Measurements from ENCODE around the gene ALOX12B.
"Not testable (repeated sequence)": the region's sequence is repeated elsewhere in the genome, so short reads cannot be mapped to it uniquely, and the experiment has no call there.

The ALOX12B gene

DNA sequence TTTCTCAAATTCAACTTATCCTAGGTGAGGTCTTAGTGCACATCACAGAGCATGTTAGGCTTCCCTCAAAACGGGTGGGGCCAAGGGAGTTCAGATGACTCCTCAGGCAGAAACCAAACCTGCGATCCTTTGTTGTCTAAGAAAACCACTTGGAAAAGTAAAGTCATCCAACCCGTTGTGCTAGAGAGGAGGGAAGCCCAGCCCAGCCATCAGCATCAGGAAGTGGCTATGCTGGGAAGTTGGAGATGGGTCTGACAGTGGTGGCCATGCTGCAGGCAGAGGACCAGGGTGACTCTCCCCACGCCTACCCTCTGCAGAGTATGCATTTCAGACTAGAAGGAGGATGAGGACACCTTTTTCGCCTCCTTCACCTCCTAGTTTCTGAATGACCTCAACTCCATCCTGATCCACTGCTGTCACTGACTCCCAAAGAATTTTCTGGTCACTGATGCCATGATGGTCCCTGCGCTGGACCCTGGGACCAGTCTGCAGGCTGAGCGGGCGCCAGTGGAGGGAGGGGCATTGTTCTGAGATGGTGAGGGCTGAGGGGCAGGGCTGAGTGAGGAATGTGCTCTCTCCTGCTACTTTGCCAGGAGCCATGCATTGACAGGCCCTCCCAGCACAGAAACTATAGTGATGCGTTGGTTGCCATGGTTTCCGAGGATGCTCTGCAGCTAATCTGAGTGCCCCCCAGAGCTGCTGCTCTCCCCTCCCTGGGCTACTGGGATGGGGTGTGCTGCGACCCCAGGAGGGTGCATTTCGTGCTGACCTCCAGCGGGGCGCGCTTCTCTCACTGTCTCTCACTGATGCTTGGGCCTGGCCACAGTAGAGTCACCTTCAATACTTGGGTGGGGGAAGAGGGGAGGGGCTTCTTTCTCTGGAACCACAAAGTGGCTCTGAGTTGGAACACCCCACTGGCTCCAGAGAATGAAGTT lies 20.4 kb downstream of the ALOX12B start:
- no peak for DNase-seq

DNA sequence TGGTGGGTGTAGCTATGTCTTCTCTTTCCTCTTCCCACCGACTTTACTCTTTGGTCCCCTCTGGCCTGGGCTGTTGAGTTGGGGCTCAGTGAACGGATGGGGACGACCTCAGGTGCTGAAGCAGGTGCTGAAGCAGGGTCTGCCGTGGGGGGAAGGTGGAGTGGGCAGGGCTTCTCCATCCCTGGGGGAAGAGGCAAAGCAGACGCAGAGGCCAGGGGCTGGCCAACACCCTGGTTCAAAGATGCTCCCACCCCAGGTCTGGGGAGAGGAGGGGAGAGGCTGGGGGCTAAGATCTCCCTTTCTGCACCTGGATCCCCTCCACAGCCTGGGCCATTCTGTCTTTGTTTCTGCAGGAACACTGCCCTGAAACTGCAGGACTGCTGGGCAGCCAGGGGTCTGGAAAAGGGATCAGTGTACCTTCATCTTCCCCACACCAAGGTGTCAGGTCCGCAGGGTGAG lies 22.9 kb downstream of the ALOX12B start:
- no peak for DNase-seq

DNA sequence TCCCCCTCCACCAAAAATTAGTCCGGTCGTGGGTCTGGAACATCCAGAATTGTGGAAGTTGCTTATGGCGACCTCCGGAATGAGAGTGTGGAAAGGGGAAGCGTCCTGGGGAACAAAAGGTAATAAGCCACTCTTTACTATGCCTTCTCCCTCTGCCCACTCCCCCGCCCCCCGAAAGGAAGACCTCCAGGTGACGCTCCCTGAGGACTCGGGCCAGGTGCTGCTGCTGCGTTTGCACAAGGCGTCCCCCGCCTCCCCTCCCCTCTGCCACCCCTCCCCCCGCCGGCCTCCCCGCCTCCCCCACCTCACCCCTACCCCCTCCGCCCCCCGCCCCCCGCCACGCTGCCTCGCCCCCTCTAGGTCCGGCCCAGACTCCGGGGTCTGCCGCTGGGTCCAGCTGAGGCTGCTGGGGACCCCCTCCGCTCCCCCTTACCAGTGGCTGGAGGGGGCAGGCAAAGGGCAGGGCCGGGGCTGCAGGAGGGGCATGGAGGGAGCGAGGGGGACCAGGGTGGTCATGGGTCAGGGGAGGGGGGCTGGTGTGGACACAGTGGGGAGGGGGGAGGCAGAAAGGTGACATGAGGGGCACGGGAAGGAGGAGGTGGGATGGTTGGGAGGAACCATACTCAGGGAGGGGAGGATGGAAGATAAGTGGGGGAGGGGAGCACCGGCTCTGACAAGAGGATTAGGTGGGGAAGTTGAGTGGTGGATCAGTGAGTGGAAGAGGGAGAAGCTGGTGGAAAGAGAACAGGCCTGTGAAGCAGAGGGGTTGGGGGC lies 23.6 kb downstream of the ALOX12B start:
- DNase-seq, result no peak

DNA sequence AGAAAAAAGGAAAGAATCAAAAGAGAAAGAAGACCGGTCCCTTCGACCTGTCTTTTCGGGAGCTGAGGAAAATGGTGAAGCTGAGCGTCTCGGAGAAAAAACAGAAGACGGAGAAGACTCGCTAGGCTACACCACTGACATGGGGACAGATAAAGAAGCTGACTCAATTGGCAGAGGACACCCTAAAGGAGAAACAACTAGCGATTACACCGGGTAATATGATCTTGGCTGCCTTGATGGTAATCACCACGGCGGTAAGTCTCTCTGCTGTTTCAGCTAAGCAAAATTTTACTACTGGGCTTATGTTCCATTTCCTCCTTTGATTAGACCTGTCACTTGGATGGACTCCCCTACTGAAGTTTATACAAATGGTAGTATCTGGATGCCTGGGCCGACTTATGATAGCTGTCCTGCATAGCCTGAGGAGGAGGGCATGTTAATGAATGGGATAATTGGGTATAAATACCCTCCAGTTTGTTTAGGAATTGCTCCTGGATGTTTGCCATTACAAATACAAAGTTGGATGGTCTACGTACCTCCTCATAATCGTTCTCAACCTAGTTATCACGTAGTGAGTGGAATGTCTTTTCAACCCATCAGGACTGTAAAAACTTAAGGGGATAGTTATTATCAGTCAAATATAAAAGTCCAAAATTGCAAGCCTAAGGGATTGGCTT lies 24.6 kb downstream of the ALOX12B start:
- no peak for DNase-seq

DNA sequence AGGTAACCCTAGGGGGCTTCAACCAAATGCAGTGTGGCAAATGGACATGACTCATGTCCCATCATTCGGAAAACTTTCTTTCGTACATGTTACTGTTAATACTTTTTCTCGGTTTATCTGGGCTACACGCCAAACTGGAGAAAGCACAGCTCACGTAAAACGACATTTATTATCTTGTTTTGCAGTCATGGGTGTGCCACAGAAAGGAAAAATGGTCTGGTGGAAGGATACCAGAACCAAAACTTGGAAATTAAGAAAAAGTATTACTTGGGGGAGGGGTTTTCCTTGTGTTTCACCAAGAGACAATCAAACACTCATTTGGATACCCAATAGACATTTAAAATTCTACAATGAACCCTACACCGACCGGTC lies 25.1 kb downstream of the ALOX12B start:
- no peak for DNase-seq

DNA sequence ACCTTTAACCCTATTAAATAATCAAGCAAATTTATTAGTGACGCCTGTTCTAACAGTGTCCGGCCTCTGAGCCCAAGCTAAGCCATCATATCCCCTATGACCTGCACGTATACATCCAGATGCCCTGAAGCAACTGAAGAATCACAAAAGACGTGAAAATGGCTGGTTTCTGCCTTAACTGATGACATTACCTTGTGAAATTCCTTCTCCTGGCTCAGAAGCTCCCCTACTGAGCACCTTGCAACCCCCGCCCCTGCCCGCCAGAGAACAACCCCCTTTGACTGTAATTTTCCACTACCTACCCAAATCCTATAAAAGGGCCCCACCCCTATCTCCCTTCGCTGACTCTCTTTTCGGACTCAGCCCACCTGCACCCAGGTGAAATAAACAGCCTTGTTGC lies 25.7 kb downstream of the ALOX12B start:
- DNase-seq, result not testable (repeated sequence)

DNA sequence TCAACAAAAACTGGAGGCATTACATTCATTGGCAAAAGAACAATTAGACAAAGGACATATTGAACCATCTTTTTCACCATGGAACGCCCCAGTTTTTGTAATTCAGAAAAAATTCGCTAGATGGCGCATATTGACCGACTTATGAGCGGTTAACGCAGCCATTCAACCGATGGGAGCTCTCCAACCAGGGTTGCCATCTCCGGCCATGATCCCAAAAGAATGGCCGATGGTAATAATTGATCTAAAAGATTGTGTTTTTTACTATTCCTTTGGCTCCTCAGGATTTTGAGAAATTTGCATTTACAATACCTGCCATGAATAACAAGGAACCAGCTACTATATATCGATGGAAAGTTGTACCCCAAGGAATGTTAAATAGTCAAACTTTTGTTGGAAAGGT lies 27.2 kb downstream of the ALOX12B start:
- DNase-seq, result peak in 28 of 51 donors; percentile 3 to 81 (median 31)

DNA sequence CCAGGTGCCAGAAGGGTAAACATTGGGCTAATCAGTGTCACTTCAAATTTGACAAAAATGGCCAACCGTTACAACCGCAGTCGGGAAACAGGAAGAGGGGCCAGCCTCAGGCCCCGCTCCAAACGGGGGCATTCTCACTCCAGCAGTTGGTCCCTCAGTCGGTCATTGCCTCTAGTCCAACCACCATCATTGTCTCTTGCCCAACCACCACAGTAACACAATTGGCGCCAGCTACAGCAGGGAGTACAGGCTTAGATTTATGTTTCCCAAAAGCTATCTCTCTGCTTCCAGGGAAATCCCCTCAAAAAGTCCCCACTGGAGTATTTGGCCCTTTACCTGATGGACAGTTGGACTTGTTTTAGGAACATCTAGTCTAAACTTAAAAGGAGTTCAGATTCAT lies 28.4 kb downstream of the ALOX12B start:
- DNase-seq, result no peak

DNA sequence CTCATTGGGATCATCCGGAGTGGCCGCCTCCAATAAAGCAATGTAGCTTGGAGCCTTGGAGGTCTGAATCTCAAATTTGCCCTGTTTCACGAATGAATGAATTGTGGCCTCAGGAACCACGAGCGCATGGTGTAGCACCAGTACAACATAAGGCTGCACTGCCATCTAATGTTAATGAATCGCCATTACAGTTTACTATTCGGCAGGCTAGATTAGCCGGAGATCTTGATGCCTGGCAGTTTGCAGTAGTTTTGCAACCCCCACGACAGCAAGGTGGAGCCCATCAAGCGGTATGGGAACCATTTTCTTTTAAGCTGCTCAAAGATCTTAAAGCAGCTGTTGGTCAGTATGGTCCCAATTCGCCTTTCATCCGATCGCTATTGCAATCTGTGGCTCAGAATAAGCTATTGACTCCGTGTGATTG lies 29.8 kb downstream of the ALOX12B start:
- DNase-seq, result peak in 23 of 51 donors; percentile 7 to 74 (median 31)

DNA sequence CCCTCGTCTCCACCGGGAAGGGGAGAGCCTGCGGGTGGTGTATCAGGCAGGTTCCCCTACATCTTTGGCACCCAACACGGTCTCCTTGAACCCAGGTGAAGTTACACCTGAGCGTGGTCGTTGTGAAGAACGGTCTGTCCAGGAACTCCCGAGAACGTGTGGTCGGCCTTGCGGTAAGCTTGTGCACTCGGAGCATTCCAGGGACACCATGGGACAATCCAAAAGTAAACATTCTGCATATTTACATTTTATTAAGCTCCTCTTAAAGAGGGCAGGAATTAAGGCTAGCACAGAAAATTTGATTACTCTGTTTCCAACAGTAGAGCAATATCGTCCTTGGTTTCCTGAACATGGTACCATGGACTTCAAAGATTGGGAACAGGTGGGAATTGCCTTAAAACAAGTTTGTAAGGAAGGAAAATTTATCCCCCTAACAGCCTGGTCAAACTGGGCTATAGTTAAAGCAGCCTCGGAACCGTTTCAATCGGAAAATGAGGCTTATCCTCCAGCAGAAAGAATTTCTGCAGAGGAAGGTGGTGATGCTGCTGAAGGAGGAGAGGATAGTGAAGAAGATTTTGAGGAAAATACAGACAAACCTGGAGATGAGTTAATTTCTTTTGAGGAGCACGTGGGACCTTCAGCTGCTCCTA lies 30.4 kb downstream of the ALOX12B start:
- DNase-seq, result no peak

DNA sequence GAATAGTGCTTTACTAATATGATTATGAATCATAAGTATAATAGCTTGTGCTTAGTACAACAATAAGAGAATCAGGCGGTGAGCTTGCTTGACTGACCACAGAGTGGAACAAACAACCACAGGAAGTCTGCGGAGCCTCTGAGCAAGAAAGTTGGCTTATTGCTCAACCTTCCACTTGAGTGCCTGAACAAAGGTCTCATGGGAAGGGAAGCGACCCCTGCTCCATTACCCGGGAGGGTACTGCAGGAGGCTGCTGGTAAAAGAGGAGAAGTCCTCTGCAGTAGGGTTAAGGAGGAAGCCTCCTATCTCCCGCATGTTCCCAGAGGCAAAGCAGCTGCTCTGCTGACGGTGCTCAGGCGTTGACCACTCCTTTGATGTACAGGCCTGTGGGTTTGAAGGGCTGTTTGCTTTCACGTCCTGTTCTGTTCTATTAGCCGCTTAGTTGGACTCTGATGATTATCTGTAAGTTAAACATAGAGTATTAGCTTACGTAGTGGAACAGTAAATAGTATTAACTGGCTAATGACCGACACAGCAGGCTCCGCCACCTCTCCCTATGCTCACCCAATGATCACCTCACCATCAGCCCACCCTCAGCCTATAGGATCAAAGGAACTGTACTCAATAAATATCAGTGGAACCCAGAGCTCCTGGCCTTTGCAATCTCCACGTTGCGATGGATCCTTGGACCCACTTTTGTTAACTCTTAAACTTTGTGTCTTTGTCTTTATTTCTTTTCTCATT lies 31.1 kb downstream of the ALOX12B start:
- peak in 18 of 51 donors; percentile 7 to 58 (median 27) for DNase-seq

DNA sequence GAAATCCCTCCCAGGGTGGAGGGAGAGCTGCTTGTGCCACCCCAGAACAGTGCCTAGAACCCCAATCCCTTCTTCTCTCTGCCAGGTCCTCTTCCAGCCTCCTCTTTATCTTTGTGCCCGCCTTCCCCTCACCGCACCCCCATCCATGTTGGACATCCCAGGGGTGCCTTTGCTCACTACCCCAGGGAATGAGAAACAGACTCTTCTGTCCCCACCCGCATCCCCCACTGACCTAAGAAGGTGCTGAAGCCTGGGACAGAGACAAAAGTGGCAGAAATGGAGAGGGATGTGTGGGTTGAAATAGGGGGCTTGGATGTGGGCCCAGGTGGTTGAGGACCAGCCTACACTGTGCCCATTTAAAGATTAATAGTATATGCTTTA lies 31.7 kb downstream of the ALOX12B start:
- DNase-seq, result no peak

DNA sequence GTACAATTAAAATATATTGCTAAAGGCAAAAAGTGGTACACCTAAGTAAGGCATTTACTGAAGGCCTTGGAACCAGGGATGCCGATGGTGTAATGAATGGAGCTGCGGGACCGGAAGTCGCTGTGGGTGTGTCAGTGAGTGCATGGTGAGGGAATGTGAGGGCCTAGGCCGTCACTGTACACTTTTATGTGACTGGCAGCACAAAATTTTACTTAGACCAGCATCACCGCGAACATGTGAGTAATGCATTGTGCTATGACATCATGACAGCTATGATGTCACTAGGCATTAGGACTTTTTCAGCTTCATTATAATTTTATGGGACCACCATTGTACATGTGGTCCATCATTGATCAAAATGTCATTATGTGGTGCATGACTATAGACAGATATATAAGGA lies 33.9 kb downstream of the ALOX12B start:
- DNase-seq, result no peak

DNA sequence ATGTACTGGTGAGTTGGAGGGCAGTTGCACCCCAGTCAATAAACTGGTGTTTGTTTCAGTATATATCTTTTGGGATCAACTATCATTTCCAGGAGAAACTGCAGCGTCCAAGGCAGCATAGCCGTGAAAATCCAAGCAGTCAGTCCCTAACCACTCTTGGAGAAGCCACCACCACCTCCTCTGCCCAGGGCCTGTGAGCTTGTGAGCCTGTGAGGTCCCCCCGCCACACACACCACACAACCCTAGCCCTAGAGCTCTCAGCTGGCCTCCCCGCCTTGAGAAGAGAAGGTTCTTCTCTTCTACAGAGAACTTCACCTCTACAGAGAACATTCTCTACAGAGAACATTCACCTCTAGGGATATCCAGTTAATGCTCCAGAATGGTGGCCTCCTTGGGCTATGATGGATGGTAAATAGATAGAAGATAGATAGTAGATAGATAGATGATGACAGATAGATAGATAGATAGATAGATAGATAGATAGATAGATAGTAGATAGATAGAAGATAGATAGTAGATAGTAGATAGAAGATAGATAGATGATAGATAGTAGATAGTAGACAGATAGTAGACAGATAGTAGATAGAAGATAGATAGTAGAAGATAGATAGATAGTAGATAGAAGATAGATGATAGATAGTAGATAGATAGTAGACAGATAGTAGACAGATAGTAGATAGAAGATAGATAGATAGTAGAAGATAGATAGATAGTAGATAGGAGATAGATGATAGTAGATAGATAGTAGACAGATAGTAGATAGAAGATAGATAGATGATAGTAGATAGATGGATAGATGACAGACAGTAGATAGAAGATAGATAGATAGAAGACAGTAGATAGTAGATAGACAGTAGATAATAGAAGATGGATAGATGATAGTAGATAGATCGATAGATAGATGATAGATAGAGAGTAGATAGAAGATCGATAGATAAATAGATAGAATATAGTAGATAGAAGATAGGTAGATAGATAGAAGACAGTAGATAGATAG lies 35.0 kb downstream of the ALOX12B start:
- no peak for DNase-seq

DNA sequence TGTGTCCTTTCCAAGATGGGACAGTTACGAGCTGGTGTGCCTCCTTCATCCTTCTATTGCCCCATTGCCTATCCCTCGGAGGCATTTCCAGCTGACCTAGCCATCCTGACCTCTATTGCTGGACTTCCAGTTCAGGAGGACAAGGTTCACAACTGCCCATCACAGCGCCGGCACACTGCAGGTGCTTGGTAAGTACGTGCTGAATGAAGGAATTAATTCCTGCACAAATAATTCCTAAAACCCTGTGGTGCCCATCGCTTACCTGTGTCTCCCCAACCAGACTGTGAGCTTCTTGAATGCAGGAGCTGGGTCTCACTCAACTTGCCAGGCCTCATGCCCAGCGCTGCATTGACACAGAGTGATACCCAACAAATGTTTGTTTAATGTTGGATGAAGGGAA lies 35.7 kb downstream of the ALOX12B start:
- DNase-seq, result no peak

DNA sequence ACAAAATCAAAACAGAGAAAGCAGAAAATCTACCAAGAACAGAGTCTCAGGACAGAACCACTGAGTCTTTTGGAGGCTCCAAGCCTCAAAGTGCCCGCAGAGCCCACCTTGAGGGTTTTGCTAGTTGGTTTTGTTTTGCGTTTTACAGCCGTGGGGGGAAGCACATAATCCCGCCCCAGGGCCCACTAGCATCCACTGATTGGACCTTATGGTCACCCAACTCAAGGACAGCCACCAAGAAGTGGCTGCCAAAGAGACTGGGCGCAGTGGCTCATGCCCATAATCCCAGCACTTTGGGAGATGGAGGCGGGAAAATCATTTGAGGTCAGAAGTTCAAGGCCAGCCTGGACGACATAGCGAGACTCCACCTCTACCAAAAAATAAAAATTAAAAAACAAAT lies 38.8 kb downstream of the ALOX12B start:
- DNase-seq, result no peak

DNA sequence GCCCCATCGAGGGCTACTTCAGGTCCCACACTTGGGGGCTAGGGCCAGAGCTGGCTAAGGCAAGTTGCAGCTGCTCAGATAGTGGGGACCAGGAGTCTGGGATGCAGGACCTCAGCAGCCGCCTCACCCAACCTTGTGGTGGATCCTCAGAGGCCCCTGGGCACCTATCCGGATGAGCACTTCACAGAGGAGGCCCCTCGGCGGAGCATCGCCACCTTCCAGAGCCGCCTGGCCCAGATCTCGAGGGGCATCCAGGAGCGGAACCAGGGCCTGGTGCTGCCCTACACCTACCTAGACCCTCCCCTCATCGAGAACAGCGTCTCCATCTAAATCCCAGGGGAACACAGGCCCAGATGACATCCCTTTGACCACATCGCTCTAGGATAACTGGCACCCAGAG lies 39.3 kb downstream of the ALOX12B start:
- DNase-seq, result no peak

DNA sequence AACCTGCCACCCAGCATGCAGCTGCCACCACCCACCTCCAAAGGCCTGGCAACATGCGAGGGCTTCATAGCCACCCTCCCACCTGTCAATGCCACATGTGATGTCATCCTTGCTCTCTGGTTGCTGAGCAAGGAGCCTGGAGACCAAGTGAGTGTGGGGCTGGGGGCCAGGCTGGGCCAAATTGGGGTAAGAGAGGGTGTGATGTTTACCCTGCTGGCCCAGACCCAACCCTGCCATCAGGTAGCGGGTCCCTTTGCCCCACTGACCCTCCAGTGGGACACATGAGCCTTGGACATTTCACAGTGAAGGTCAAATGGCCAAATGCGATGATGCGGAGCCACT lies 39.8 kb downstream of the ALOX12B start:
- no peak for DNase-seq

DNA sequence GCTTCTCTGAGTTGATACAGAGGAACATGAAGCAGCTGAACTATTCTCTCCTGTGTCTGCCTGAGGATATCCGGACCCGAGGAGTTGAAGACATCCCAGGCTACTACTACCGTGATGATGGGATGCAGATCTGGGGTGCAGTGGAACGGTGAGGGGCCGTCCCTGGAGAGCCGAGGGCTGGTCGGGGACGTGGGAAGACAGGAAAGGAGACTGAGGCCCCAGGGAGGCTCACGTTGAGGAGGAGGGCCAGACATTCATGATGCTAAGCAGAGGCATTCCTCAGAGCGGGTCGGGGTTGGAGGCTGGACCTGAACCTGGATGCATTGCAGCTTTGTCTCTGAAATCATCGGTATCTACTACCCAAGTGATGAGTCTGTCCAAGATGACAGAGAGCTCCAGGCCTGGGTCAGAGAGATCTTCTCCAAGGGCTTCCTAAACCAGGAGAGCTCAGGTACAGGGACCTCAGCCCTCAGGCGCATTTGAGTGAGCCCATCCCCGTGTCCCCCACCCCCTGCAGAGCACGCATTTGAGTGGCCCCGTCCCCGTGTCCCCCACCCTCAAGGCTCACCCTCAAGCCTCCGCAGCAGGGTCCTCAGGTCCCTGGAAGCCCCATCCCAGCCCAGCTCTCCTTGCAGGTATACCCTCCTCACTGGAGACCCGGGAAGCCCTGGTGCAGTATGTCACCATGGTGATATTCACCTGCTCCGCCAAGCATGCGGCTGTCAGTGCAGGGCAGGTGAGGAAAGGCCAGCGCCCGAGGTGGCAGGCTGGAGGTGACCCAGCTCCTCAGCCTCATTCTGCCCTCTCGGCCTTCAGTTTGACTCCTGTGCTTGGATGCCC lies 40.4 kb downstream of the ALOX12B start:
- no peak for DNase-seq
